ENCODE measurements around the gene MSMP.

DNA sequence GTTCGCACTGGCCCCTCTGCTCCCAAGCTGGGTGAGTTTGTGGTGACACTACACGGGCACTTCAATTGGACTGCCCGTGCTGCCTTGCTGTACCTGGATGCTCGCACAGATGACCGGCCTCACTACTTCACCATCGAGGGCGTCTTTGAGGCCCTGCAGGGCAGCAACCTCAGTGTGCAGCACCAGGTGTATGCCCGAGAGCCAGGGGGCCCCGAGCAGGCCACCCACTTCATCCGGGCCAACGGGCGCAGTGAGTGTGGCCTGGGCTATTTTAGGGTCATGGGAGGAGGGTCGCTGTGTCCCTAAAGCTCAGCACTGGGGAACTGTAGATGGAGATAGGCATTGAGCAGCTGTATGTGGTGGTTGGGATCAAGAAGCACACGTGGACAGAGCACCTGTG, 38.8 kb upstream of the MSMP start:
- no peak for TF ChIP-seq CTCF (conservative IDR thresholded peaks at IDR 0.05)
- TF ChIP-seq EZH2 (IDR thresholded peaks at IDR 0.05; ENCODE audit: low read depth): no peak

Data from PC-9 (cell line).